Astrocyte (in vitro differentiated cells and primary cell): ENCODE data around the gene DNAAF3. TPM values are rescaled to one million over a fixed set of nuclear protein-coding genes. Genes with fewer than 3 reads are reported as not detected.
A peak's percentile ranks its signal among the peaks of the same experiment; 100 is the strongest.

ENCODE experiments used
- DNase-seq: peaks from one replicate; pipeline ENCODE4 v3.0.0-alpha.2; 2010; ENCODE audit warnings: low read depth
- FAIRE-seq: peaks from 2 replicates; lab custom pipeline; 2011; peaks lifted over from hg19 to GRCh38; lab: Jason Lieb, UNC
- H2AFZ ChIP-seq: 2 replicates; pipeline ENCODE4 v1.6.0; 2012; ENCODE audit warnings: low read depth, low read length, inconsistent platforms
- H3K27ac ChIP-seq: 2 replicates; pipeline ENCODE4 v1.5.1; 2011; ENCODE audit warnings: low read depth, low read length, inconsistent platforms
- H3K27me3 ChIP-seq: 2 replicates; pipeline ENCODE4 v1.6.0; 2011; ENCODE audit warnings: low read length, inconsistent platforms; ENCODE audit not compliant: insufficient read depth
- H3K36me3 ChIP-seq: 2 replicates; pipeline ENCODE4 v1.5.1; 2011; ENCODE audit warnings: low read length, inconsistent platforms; ENCODE audit not compliant: insufficient read depth
- H3K4me1 ChIP-seq: 2 replicates; pipeline ENCODE4 v1.5.1; 2011; ENCODE audit warnings: low read length, inconsistent platforms; ENCODE audit not compliant: insufficient read depth
- H3K4me2 ChIP-seq: 2 replicates; pipeline ENCODE4 v1.6.0; 2012; ENCODE audit warnings: low read length, inconsistent platforms
- H3K4me3 ChIP-seq: 2 replicates; pipeline ENCODE4 v1.5.1; 2011; ENCODE audit warnings: low read depth, mild to moderate bottlenecking, low read length, inconsistent platforms; ENCODE audit not compliant: insufficient read depth
- H3K79me2 ChIP-seq: 2 replicates; pipeline ENCODE4 v1.6.0; 2012; ENCODE audit warnings: mild to moderate bottlenecking, low read length, inconsistent platforms; ENCODE audit not compliant: insufficient read depth
- H3K9ac ChIP-seq: 2 replicates; pipeline ENCODE4 v1.6.0; 2012; ENCODE audit warnings: mild to moderate bottlenecking, low read length, inconsistent platforms
- H3K9me3 ChIP-seq: 2 replicates; pipeline ENCODE4 v1.5.1; 2012; ENCODE audit warnings: low read depth, mild to moderate bottlenecking, low read length, inconsistent platforms; ENCODE audit not compliant: insufficient read depth
- H4K20me1 ChIP-seq: 2 replicates; pipeline ENCODE4 v1.6.0; 2012; ENCODE audit warnings: low read length, inconsistent platforms; ENCODE audit not compliant: insufficient read depth
- H3K27ac Mint-ChIP-seq: one replicate; pipeline ENCODE4 v1.8.0; 2021; ENCODE audit warnings: mild to moderate bottlenecking, mixed read lengths; ENCODE audit not compliant: unreplicated experiment
- H3K27me3 Mint-ChIP-seq: one replicate; pipeline ENCODE4 v1.8.0; 2021; ENCODE audit warnings: low read depth, mixed read lengths; ENCODE audit not compliant: unreplicated experiment
- H3K36me3 Mint-ChIP-seq: one replicate; pipeline ENCODE4 v1.8.0; 2021; ENCODE audit warnings: low read depth, mixed read lengths; ENCODE audit not compliant: unreplicated experiment
- H3K4me1 Mint-ChIP-seq: one replicate; pipeline ENCODE4 v1.8.0; 2021; ENCODE audit warnings: low read depth, mixed read lengths; ENCODE audit not compliant: unreplicated experiment
- H3K4me3 Mint-ChIP-seq: one replicate; pipeline ENCODE4 v1.8.0; 2021; ENCODE audit warnings: mild to moderate bottlenecking, moderate library complexity, mixed read lengths; ENCODE audit not compliant: unreplicated experiment
- H3K9me3 Mint-ChIP-seq: one replicate; pipeline ENCODE4 v1.8.0; 2021; ENCODE audit warnings: mild to moderate bottlenecking, mixed read lengths; ENCODE audit not compliant: unreplicated experiment
- CTCF ChIP-seq: IDR thresholded peaks from 2 replicates; pipeline ENCODE4 v1.5.1; 2011; ENCODE audit warnings: low read depth, mild to moderate bottlenecking, inconsistent platforms, low read length, moderate library complexity; ENCODE audit not compliant: insufficient read depth
- EZH2 ChIP-seq: IDR thresholded peaks from 2 replicates; pipeline ENCODE4 v1.6.1; 2012; ENCODE audit warnings: mild to moderate bottlenecking, low read length, inconsistent platforms; ENCODE audit not compliant: insufficient read depth
- microRNA-seq: library from miRNA; unstranded; fragments of <30 nt; microRNA quantifications from one replicate; pipeline ENCODE4 v1.2.0, GENCODE V29; 2020
- total RNA-seq: library from RNA; stranded (reverse); gene quantifications from 2 replicates; pipeline ENCODE4 v1.2.1, GENCODE V29; 2021

The DNAAF3 gene
- total RNA-seq, 1 donor from 2014 or later: 1.3 TPM

- Mint-ChIP-seq H3K4me3 (no peak overlapping the region), H3K27ac (no peak overlapping the region), H3K36me3 (peaks cover 4% of the 10 kb centered on the region), H3K27me3 (no peaks in the 10 kb centered on the region), H3K4me1 (peaks cover 12% of the 10 kb centered on the region), H3K9me3 (no peaks in the 10 kb centered on the region)
- H2AFZ ChIP-seq: no peak overlapping the region
- H3K4me2 ChIP-seq: no peak overlapping the region
- H3K9ac ChIP-seq: no peak overlapping the region
- no peak for DNase-seq
- H3K36me3 ChIP-seq: no peaks in the 10 kb centered on the region
- no peaks in the 10 kb centered on the region for H3K27me3 ChIP-seq
- FAIRE-seq: no peak
- no peak overlapping the region for H3K4me3 ChIP-seq
- H3K9me3 ChIP-seq: no peaks in the 10 kb centered on the region
- no peak for TF ChIP-seq CTCF
- TF ChIP-seq EZH2: no peak
- peaks cover 77% of the 10 kb centered on the region for H3K79me2 ChIP-seq
- H3K4me1 ChIP-seq: peaks cover 31% of the 10 kb centered on the region
- no peak overlapping the region for H3K27ac ChIP-seq
- H4K20me1 ChIP-seq: peaks cover 83% of the 10 kb centered on the region
Observed at GRCh38 chr19:55111238-55111831, 55.1 kb downstream of the DNAAF3 start.

GRCh38 chr19:55109527-55110291, 56.7 kb downstream of the DNAAF3 start:
- H3K4me3 Mint-ChIP-seq: peak overlapping the region; percentile 62

More at GRCh38 chr19:55109527-55110291, 56.7 kb downstream of the DNAAF3 start:
- Histone ChIP-seq H3K4me3 (no peak overlapping the region), H3K27ac (no peak overlapping the region), H3K4me2 (no peak overlapping the region), H3K9me3 (no peaks in the 10 kb centered on the region), H3K4me1 (peaks cover 18% of the 10 kb centered on the region), H3K79me2 (peaks cover 73% of the 10 kb centered on the region), H3K9ac (no peak overlapping the region), H3K27me3 (no peaks in the 10 kb centered on the region), H4K20me1 (peaks cover 81% of the 10 kb centered on the region), H2AFZ (no peak overlapping the region), H3K36me3 (no peaks in the 10 kb centered on the region)
- H3K9me3 Mint-ChIP-seq: no peaks in the 10 kb centered on the region
- DNase-seq (no peak), FAIRE-seq (no peak)
- TF ChIP-seq CTCF: no peak
- no peak for TF ChIP-seq EZH2
- peaks cover 9% of the 10 kb centered on the region for H3K4me1 Mint-ChIP-seq
- H3K27me3 Mint-ChIP-seq: no peaks in the 10 kb centered on the region
- peaks cover 5% of the 10 kb centered on the region for H3K36me3 Mint-ChIP-seq
- no peak overlapping the region for H3K27ac Mint-ChIP-seq

Small RNA genes within 50 kb of the gene (microRNA-seq; reads per million reads assigned to microRNA genes)
- not detected for gene MIR7975

Other genes with a start within 250 kb of the DNAAF3 start
- gene NLRP7, start 219.1 kb downstream of the DNAAF3 start, total RNA-seq: not detected in 2 replicates
- 0.27 TPM in 1 of 2 replicates, not detected in the other for gene NLRP2, start 200.2 kb downstream of the DNAAF3 start, total RNA-seq
- 0.36 and 0.48 TPM in 2 replicates for gene GP6, start 128.3 kb downstream of the DNAAF3 start, total RNA-seq
- 18.8 and 22.6 TPM in 2 replicates for gene RDH13, start 103.5 kb downstream of the DNAAF3 start, total RNA-seq
- gene EPS8L1, start 90.7 kb downstream of the DNAAF3 start, total RNA-seq: 7.6 and 9.2 TPM in 2 replicates
- gene PPP1R12C, start 49.0 kb downstream of the DNAAF3 start, total RNA-seq: 79.7 and 86.2 TPM in 2 replicates
- gene TNNT1, start 17.4 kb downstream of the DNAAF3 start, total RNA-seq: 7.1 and 8.3 TPM in 2 replicates
- gene TNNI3, start 8.9 kb downstream of the DNAAF3 start, total RNA-seq: not detected in 2 replicates
- 1.1 and 1.9 TPM in 2 replicates for gene SYT5, start 13.7 kb upstream of the DNAAF3 start, total RNA-seq
- gene PTPRH, start 42.9 kb upstream of the DNAAF3 start, total RNA-seq: 0.99 and 1.0 TPM in 2 replicates
- 2.7 and 3.9 TPM in 2 replicates for gene TMEM86B, start 62.1 kb upstream of the DNAAF3 start, total RNA-seq
- gene PPP6R1, start 92.4 kb upstream of the DNAAF3 start, total RNA-seq: 73.8 and 75.2 TPM in 2 replicates
- gene HSPBP1, start 113.5 kb upstream of the DNAAF3 start, total RNA-seq: 34.8 and 39.8 TPM in 2 replicates
- 17.6 and 18.8 TPM in 2 replicates for gene BRSK1, start 117.4 kb upstream of the DNAAF3 start, total RNA-seq
- gene TMEM150B, start 158.7 kb upstream of the DNAAF3 start, total RNA-seq: not detected in 2 replicates
- gene KMT5C, start 173.3 kb upstream of the DNAAF3 start, total RNA-seq: 14.6 and 16.0 TPM in 2 replicates
- 0.50 TPM in 2 replicates for gene COX6B2, start 188.1 kb upstream of the DNAAF3 start, total RNA-seq
- 0.10 and 0.20 TPM in 2 replicates for gene GARIN5B, start 196.6 kb upstream of the DNAAF3 start, total RNA-seq
- 183 and 202 TPM in 2 replicates for gene IL11, start 203.8 kb upstream of the DNAAF3 start, total RNA-seq
- 2.5 TPM in 2 replicates for gene TMEM190, start 210.2 kb upstream of the DNAAF3 start, total RNA-seq
- gene TMEM238, start 217.7 kb upstream of the DNAAF3 start, total RNA-seq: 1.4 and 2.1 TPM in 2 replicates
- gene RPL28, start 219.3 kb upstream of the DNAAF3 start, total RNA-seq: 2,006 and 2,072 TPM in 2 replicates
- 107 and 116 TPM in 2 replicates for gene UBE2S, start 241.2 kb upstream of the DNAAF3 start, total RNA-seq